ENCODE data around the gene NECTIN1. TPM values are rescaled to one million over a fixed set of nuclear protein-coding genes. Genes with fewer than 3 reads are reported as not detected.

The NECTIN1 gene
- total RNA-seq, 1 donor = 5.8 TPM

DNA sequence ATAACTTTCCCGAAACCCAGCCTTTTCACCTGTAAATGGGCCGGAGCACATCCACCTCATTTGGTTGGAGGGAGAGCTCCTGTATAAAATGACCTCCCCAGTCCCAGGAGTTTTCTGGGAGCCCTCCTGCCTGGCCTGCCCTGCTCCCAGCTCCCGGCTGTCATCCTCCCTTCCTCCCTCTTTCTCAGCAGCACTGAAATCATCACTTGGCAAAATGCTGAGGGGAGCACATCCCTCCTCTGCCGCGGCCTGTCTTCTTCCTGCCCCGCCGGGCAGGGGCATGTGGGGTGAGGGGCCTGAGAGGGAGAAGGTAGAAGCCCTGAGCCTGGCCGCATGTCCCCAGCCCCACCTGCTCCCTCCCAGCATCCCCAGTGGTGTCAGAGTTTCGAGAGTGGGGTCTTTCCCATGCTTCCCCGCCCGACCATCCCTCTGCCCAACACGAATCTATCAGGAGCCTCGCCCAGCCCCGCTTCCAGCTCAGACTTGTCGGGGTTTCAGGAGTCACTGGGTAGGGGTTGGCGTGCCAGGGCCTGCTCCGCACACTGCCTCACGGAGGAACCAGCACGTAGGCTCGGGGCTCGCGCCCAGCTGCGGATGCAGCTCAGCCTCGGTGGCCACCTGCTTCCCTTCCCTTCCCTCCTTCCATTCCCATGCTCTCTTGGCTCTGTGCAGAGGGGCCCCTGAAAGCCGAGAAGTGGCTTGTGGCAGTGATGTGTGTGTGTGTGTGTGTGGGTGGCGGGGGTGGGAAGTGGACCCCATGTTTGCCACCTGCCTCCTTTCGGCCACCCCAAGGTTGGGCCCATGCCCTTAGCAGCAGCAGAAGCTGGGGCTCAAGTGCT, 37.1 kb downstream of the NECTIN1 start:
- no peaks in the 10 kb centered on the region for H3K79me2 ChIP-seq (ENCODE audit: insufficient read depth, low read length)
- no peaks in the 10 kb centered on the region for H4K20me1 ChIP-seq (ENCODE audit: insufficient read depth, low read length)
- DNase-seq (ENCODE audit: insufficient read length, low spot score, missing footprints) = no peak
- no peaks in the 10 kb centered on the region for H3K9me3 ChIP-seq (ENCODE audit: low read depth, low read length)
- no peaks in the 10 kb centered on the region for H3K4me1 ChIP-seq (ENCODE audit: insufficient read depth, low read length)
- H3K36me3 ChIP-seq (ENCODE audit: insufficient read depth, low read length) = no peaks in the 10 kb centered on the region
- H3K4me2 ChIP-seq (ENCODE audit: insufficient read depth, low read length) = no peak overlapping the region
- no peak overlapping the region for H3K4me3 ChIP-seq (ENCODE audit: insufficient read depth, low read length)
- H2AFZ ChIP-seq (ENCODE audit: low read length) = no peak overlapping the region
- no peaks in the 10 kb centered on the region for H3K27me3 ChIP-seq (ENCODE audit: insufficient read depth, low read length)
- no peak overlapping the region for H3K27ac ChIP-seq (ENCODE audit: low read depth, low read length)
- no peak for TF ChIP-seq CTCF (IDR thresholded peaks at IDR 0.05; ENCODE audit: extremely low read depth, low read depth, low read length)

GRCh38 chr11:119691020-119691666, 37.9 kb downstream of the NECTIN1 start:
- no peak for DNase-seq (ENCODE audit: insufficient read length, low spot score, missing footprints)
- no peak overlapping the region for H2AFZ ChIP-seq (ENCODE audit: low read length)
- H4K20me1 ChIP-seq (ENCODE audit: insufficient read depth, low read length) = no peaks in the 10 kb centered on the region
- H3K4me3 ChIP-seq (ENCODE audit: insufficient read depth, low read length) = no peak overlapping the region
- H3K27ac ChIP-seq (ENCODE audit: low read depth, low read length) = no peak overlapping the region
- no peaks in the 10 kb centered on the region for H3K79me2 ChIP-seq (ENCODE audit: insufficient read depth, low read length)
- no peaks in the 10 kb centered on the region for H3K9me3 ChIP-seq (ENCODE audit: low read depth, low read length)
- no peaks in the 10 kb centered on the region for H3K27me3 ChIP-seq (ENCODE audit: insufficient read depth, low read length)
- no peak overlapping the region for H3K4me2 ChIP-seq (ENCODE audit: insufficient read depth, low read length)
- no peaks in the 10 kb centered on the region for H3K4me1 ChIP-seq (ENCODE audit: insufficient read depth, low read length)
- no peak for TF ChIP-seq CTCF (IDR thresholded peaks at IDR 0.05; ENCODE audit: extremely low read depth, low read depth, low read length)
- no peaks in the 10 kb centered on the region for H3K36me3 ChIP-seq (ENCODE audit: insufficient read depth, low read length)

GRCh38 chr11:119689302-119689701, 39.7 kb downstream of the NECTIN1 start:
- H2AFZ ChIP-seq (ENCODE audit: low read length) = no peak overlapping the region
- no peak overlapping the region for H3K4me3 ChIP-seq (ENCODE audit: insufficient read depth, low read length)
- no peak for DNase-seq (ENCODE audit: insufficient read length, low spot score, missing footprints)
- H3K36me3 ChIP-seq (ENCODE audit: insufficient read depth, low read length) = no peaks in the 10 kb centered on the region
- no peak for TF ChIP-seq CTCF (IDR thresholded peaks at IDR 0.05; ENCODE audit: extremely low read depth, low read depth, low read length)
- no peaks in the 10 kb centered on the region for H3K79me2 ChIP-seq (ENCODE audit: insufficient read depth, low read length)
- H4K20me1 ChIP-seq (ENCODE audit: insufficient read depth, low read length) = no peaks in the 10 kb centered on the region
- no peaks in the 10 kb centered on the region for H3K27me3 ChIP-seq (ENCODE audit: insufficient read depth, low read length)
- no peak overlapping the region for H3K27ac ChIP-seq (ENCODE audit: low read depth, low read length)
- no peaks in the 10 kb centered on the region for H3K9me3 ChIP-seq (ENCODE audit: low read depth, low read length)
- no peak overlapping the region for H3K4me2 ChIP-seq (ENCODE audit: insufficient read depth, low read length)
- H3K4me1 ChIP-seq (ENCODE audit: insufficient read depth, low read length) = peaks cover 6% of the 10 kb centered on the region

DNA sequence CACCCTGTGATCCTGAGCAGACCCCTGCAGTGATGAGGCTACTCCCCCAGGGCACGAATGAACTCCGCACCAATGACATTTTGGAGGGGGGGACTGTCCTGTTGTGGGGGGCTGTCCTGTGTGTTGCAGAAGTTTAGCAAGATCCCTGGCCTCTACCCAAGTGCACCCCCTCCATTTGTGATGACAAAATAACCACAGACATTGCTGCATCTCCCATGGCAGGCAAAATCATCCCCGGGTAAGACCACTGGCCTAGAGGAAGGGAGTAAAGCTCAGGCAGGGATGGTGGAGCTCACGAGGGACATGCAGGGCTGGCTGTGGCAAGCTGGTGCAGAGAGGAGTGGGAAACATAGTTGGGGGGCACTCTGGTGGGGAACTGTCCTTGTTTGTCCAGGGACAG, 40.6 kb downstream of the NECTIN1 start:
- no peaks in the 10 kb centered on the region for H3K27me3 ChIP-seq (ENCODE audit: insufficient read depth, low read length)
- H3K4me3 ChIP-seq (ENCODE audit: insufficient read depth, low read length) = no peak overlapping the region
- no peak for DNase-seq (ENCODE audit: insufficient read length, low spot score, missing footprints)
- no peak overlapping the region for H3K4me2 ChIP-seq (ENCODE audit: insufficient read depth, low read length)
- no peaks in the 10 kb centered on the region for H3K79me2 ChIP-seq (ENCODE audit: insufficient read depth, low read length)
- no peaks in the 10 kb centered on the region for H4K20me1 ChIP-seq (ENCODE audit: insufficient read depth, low read length)
- no peak for TF ChIP-seq CTCF (IDR thresholded peaks at IDR 0.05; ENCODE audit: extremely low read depth, low read depth, low read length)
- H2AFZ ChIP-seq (ENCODE audit: low read length) = no peak overlapping the region
- peaks cover 8% of the 10 kb centered on the region for H3K4me1 ChIP-seq (ENCODE audit: insufficient read depth, low read length)
- H3K9me3 ChIP-seq (ENCODE audit: low read depth, low read length) = no peaks in the 10 kb centered on the region
- H3K27ac ChIP-seq (ENCODE audit: low read depth, low read length) = no peak overlapping the region
- no peaks in the 10 kb centered on the region for H3K36me3 ChIP-seq (ENCODE audit: insufficient read depth, low read length)
